ENCODE measurements around the gene RPS2.

The RPS2 gene

GRCh38 chr16:1991135-1991551 is 26.5 kb upstream of the RPS2 start:
- TF ChIP-seq CTCF (IDR thresholded peaks at IDR 0.05) = no peak
- peak overlapping the region; percentile 70 to 71 for H3K4me3 ChIP-seq (ENCODE audit: low read depth in 1 of 2, low read length in 1 of 2)
- no peak overlapping the region for H3K27ac ChIP-seq

DNA sequence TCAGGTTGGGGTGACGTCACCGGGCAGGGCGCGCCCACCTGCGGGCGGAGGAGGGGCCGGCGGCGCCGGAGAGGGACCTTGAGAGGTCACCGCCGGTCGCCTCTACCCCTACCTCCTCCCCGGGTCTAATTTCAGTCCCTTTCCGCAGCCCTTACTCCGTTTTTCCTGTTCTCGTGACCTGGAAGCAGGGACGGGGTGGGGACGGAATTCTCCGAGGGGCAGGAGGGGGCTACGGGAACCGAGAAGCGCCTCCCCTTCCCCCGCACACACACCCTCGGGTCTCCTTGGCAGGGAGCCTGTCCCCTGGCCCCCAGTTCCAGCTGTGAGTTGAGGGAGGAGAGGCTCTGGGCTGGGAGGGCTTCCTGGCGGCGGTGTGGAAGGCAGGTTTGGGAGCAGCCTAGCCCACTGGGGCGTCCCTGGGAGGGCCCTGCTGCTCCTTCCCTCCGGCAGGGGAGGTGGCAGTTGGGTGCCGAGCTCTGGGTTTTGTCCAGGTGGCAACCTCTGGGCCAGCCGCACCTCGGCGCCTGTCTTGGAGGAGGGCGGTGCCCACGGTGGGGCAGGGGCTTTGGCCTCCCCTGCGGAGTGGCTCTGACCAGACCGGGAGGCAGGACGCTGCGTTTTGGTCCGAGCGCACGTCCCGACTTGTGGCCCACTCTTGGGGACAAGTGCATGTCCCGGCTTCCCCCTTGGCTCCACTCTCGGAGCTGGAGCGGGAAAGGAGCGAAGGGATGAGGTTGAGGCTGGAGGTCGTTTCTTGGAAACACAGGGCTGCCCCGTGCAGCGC is 25.9 kb upstream of the RPS2 start:
- Histone ChIP-seq H3K36me3 (no peaks in the 10 kb centered on the region), H3K9me3 (peaks cover 5% of the 10 kb centered on the region), H3K4me3 (ENCODE audit: low read depth in 1 of 2, low read length in 1 of 2) (peak overlapping the region in 1 of 2 experiments; percentile 70), H3K4me1 (ENCODE audit: control insufficient read depth in 1 of 2, insufficient read depth in 1 of 2, low read depth in 1 of 2, low read length in 1 of 2) (peaks cover 19 to 28% of the 10 kb centered on the region in 2 experiments), H3K27ac (no peak overlapping the region), H3K27me3 (peaks cover 64% of the 10 kb centered on the region)
- TF ChIP-seq CTCF (IDR thresholded peaks at IDR 0.05) = no peak

More at GRCh38 chr16:1991135-1991551, 26.5 kb upstream of the RPS2 start:
- Histone ChIP-seq H3K36me3 (no peaks in the 10 kb centered on the region), H3K27me3 (peaks cover 64% of the 10 kb centered on the region), H3K9me3 (peaks cover 5% of the 10 kb centered on the region), H3K4me1 (ENCODE audit: control insufficient read depth in 1 of 2, insufficient read depth in 1 of 2, low read depth in 1 of 2, low read length in 1 of 2) (peaks cover 19 to 28% of the 10 kb centered on the region in 2 experiments)

- Histone ChIP-seq H3K27me3 (peaks cover 64% of the 10 kb centered on the region), H3K27ac (no peak overlapping the region), H3K4me1 (ENCODE audit: control insufficient read depth in 1 of 2, insufficient read depth in 1 of 2, low read depth in 1 of 2, low read length in 1 of 2) (peaks cover 24 to 30% of the 10 kb centered on the region in 2 experiments), H3K9me3 (peaks cover 5% of the 10 kb centered on the region), H3K4me3 (ENCODE audit: low read depth in 1 of 2, low read length in 1 of 2) (peak overlapping the region in 1 of 2 experiments; percentile 70), H3K36me3 (no peaks in the 10 kb centered on the region)
- no peak for TF ChIP-seq CTCF (IDR thresholded peaks at IDR 0.05)
Observed at GRCh38 chr16:1990101-1990350, 25.4 kb upstream of the RPS2 start.

GRCh38 chr16:1989209-1990100 is 24.8 kb upstream of the RPS2 start, which contains the start of gene SYNGR3:
SYNGR3 (plus strand) TSS chr16:1989970; CDS start chr16:1990103, 133 bp downstream.
- Histone ChIP-seq H3K27ac (no peak within 1 kb of the TSS), H3K36me3 (no peaks in the 10 kb centered on the region), H3K4me3 (ENCODE audit: low read depth in 1 of 2, low read length in 1 of 2) (peak within 1 kb of the TSS in 1 of 2 experiments; percentile 70), H3K9me3 (peaks cover 5% of the 10 kb centered on the region), H3K4me1 (ENCODE audit: control insufficient read depth in 1 of 2, insufficient read depth in 1 of 2, low read depth in 1 of 2, low read length in 1 of 2) (peaks cover 30 to 36% of the 10 kb centered on the region in 2 experiments), H3K27me3 (peaks cover 64% of the 10 kb centered on the region)
- no peak for TF ChIP-seq CTCF (IDR thresholded peaks at IDR 0.05)

DNA sequence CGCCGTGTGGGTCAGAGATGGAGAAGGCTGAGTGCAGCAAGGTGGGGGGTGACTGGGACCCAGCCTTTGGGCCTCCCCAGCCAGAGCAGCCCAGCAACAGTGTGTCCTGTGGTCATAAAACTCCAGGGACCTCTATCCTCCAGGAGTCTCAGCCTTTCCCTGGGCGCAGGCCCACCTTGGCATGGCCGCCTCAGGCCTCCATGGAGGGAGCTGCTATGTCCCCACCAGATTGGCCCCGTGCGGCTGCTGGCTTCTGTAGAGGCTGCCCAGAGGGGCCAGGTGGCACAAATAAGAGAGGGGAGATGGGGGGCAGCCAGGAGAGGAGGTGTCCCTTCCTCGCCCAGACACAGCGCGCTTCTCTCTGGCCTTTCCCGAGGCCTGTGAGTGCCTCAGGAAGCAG is 22.6 kb upstream of the RPS2 start:
- Histone ChIP-seq H3K27ac (no peak overlapping the region), H3K4me1 (ENCODE audit: control insufficient read depth in 1 of 2, insufficient read depth in 1 of 2, low read depth in 1 of 2, low read length in 1 of 2) (peaks cover 36 to 43% of the 10 kb centered on the region in 2 experiments), H3K27me3 (peaks cover 63% of the 10 kb centered on the region), H3K36me3 (no peaks in the 10 kb centered on the region), H3K9me3 (no peaks in the 10 kb centered on the region), H3K4me3 (ENCODE audit: low read depth in 1 of 2, low read length in 1 of 2) (no peak overlapping the region)
- no peak for TF ChIP-seq CTCF (IDR thresholded peaks at IDR 0.05)

Data from neutrophil (primary cell).